Measurements from ENCODE around the gene TSSC4. TPM values are rescaled to one million over a fixed set of nuclear protein-coding genes. Genes with fewer than 3 reads are reported as not detected.
"Not testable (repeated sequence)": the region's sequence is repeated elsewhere in the genome, so short reads cannot be mapped to it uniquely, and the experiment has no call there.

The TSSC4 gene
- total RNA-seq, 1 donor from 2014 or later, result 70.0 TPM

DNA sequence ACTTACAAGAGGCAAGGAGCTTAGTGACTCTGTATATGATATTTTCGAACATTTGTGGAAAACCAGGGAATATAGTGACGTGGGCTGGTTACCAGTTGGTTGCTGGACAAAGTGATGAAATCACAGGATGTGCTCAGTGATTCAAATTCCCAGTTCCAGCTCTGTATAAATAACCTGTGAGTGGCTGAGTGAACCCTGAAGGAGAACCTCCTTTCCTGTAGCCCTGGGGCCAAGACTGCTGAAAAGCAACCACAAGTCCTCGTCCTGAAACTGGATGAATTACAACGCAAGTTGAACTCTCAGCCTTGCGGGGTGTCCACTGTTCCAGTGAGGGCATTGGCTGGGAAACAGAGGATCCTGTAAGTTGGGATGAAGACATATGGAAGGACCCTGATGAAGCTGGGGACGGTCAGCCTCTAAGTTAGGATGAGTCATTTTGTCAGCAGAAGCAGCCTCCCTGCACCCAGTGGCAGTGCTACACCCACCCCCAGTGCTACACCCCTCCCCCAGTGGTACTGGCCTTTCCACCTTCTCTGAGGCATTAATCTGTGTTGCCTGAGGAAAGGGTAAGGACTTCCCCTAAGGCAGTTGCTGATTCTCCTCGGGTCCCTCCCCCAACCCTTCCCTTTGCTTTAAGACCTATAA lies 45.4 kb upstream of the TSSC4 start:
- Histone ChIP-seq H3K4me1 (ENCODE audit: insufficient read depth, low read length) (no peaks in the 10 kb centered on the region), H3K27ac (ENCODE audit: low read depth, low read length) (no peak overlapping the region), H3K4me2 (ENCODE audit: low read length) (no peak overlapping the region), H3K9me3 (ENCODE audit: insufficient read depth, low read depth, low read length) (no peaks in the 10 kb centered on the region), H3K4me3 (ENCODE audit: insufficient read depth, low read depth, low read length) (no peak overlapping the region), H3K9ac (ENCODE audit: low read length) (no peak overlapping the region), H2AFZ (ENCODE audit: low read depth, low read length) (no peak overlapping the region), H4K20me1 (ENCODE audit: insufficient read depth, low read length) (no peaks in the 10 kb centered on the region), H3K36me3 (ENCODE audit: insufficient read depth, low read length) (no peaks in the 10 kb centered on the region), H3K27me3 (ENCODE audit: insufficient read depth, low read length) (peaks cover under 1% of the 10 kb centered on the region), H3K79me2 (ENCODE audit: insufficient read depth, low read length) (no peaks in the 10 kb centered on the region)
- H3K27ac Mint-ChIP-seq (ENCODE audit: unreplicated experiment), result no peak overlapping the region
- FAIRE-seq (no peak), DNase-seq (ENCODE audit: low read depth) (no peak)
- peaks cover 22% of the 10 kb centered on the region for H3K9me3 Mint-ChIP-seq (ENCODE audit: unreplicated experiment)
- peaks cover 8% of the 10 kb centered on the region for H3K4me1 Mint-ChIP-seq (ENCODE audit: low read depth, unreplicated experiment)
- TF ChIP-seq EZH2 (IDR thresholded peaks at IDR 0.05; ENCODE audit: insufficient read depth, low read length), result no peak
- TF ChIP-seq, protein P1, sequence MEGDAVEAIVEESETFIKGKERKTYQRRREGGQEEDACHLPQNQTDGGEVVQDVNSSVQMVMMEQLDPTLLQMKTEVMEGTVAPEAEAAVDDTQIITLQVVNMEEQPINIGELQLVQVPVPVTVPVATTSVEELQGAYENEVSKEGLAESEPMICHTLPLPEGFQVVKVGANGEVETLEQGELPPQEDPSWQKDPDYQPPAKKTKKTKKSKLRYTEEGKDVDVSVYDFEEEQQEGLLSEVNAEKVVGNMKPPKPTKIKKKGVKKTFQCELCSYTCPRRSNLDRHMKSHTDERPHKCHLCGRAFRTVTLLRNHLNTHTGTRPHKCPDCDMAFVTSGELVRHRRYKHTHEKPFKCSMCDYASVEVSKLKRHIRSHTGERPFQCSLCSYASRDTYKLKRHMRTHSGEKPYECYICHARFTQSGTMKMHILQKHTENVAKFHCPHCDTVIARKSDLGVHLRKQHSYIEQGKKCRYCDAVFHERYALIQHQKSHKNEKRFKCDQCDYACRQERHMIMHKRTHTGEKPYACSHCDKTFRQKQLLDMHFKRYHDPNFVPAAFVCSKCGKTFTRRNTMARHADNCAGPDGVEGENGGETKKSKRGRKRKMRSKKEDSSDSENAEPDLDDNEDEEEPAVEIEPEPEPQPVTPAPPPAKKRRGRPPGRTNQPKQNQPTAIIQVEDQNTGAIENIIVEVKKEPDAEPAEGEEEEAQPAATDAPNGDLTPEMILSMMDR (IDR thresholded peaks at IDR 0.05; ENCODE audit: insufficient read depth, low read depth, low read length), result no peak
- no peak overlapping the region for H3K4me3 Mint-ChIP-seq (ENCODE audit: unreplicated experiment)
- H3K36me3 Mint-ChIP-seq (ENCODE audit: low read depth, unreplicated experiment), result peaks cover 2% of the 10 kb centered on the region
- H3K27me3 Mint-ChIP-seq (ENCODE audit: low read depth, unreplicated experiment), result peaks cover 27% of the 10 kb centered on the region

DNA sequence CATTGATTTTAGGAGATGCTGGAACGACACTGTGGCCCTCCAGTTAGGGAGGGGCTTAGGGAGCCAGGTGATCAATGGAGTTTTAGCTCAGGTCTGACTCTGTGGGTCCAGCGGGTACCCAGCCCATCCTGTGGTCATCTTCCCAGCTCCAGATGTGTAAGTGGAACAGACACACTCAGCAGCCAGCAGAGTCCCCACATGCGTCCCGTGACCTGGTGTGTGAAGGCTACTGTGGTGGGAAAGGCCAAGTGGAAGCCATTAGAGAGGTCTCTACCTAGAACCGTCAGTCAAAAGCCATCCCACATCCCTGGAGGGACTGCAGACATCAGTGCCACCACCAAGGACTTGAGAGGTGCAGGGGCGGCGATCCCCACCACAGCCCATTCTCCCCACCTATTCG lies 43.3 kb upstream of the TSSC4 start:
- H3K27me3 Mint-ChIP-seq (ENCODE audit: low read depth, unreplicated experiment), result peaks cover 23% of the 10 kb centered on the region
- no peaks in the 10 kb centered on the region for H3K36me3 ChIP-seq (ENCODE audit: insufficient read depth, low read length)
- DNase-seq (ENCODE audit: low read depth) (no peak), FAIRE-seq (no peak)
- H3K9ac ChIP-seq (ENCODE audit: low read length), result no peak overlapping the region
- no peak for TF ChIP-seq EZH2 (IDR thresholded peaks at IDR 0.05; ENCODE audit: insufficient read depth, low read length)
- TF ChIP-seq, protein P1 (IDR thresholded peaks at IDR 0.05; ENCODE audit: insufficient read depth, low read depth, low read length), result no peak
- H3K4me2 ChIP-seq (ENCODE audit: low read length), result no peak overlapping the region
- no peak overlapping the region for H3K4me3 Mint-ChIP-seq (ENCODE audit: unreplicated experiment)
- H2AFZ ChIP-seq (ENCODE audit: low read depth, low read length), result no peak overlapping the region
- no peak overlapping the region for H3K27ac Mint-ChIP-seq (ENCODE audit: unreplicated experiment)
- peaks cover 3% of the 10 kb centered on the region for H3K36me3 Mint-ChIP-seq (ENCODE audit: low read depth, unreplicated experiment)
- no peaks in the 10 kb centered on the region for H4K20me1 ChIP-seq (ENCODE audit: insufficient read depth, low read length)
- H3K27me3 ChIP-seq (ENCODE audit: insufficient read depth, low read length), result no peaks in the 10 kb centered on the region
- no peaks in the 10 kb centered on the region for H3K9me3 ChIP-seq (ENCODE audit: insufficient read depth, low read depth, low read length)
- H3K4me1 ChIP-seq (ENCODE audit: insufficient read depth, low read length), result no peaks in the 10 kb centered on the region
- no peak overlapping the region for H3K4me3 ChIP-seq (ENCODE audit: insufficient read depth, low read depth, low read length)
- no peaks in the 10 kb centered on the region for H3K79me2 ChIP-seq (ENCODE audit: insufficient read depth, low read length)
- H3K4me1 Mint-ChIP-seq (ENCODE audit: low read depth, unreplicated experiment), result peaks cover 8% of the 10 kb centered on the region
- no peak overlapping the region for H3K27ac ChIP-seq (ENCODE audit: low read depth, low read length)
- peaks cover 14% of the 10 kb centered on the region for H3K9me3 Mint-ChIP-seq (ENCODE audit: unreplicated experiment)

DNA sequence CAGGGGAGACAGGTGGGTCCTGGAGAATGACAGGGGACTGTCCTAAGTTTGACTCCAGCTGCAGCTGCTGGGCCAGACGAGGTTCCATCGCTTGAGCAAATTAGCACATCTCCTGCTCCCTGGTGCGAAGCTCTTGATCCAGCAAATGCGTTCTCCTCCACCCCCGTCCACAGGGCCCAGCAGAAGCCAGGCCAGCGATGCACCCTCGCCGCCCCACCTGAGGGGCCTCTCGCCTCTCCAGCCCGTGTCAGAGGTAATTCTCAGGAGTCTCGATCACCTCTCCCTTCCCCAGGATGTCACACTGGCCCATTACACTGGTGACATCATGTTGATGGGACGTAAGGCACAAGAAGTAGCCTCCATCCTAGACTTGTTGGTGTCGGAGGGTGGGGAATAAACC lies 42.9 kb upstream of the TSSC4 start:
- not testable (repeated sequence) for H3K9ac ChIP-seq (ENCODE audit: low read length); H3K36me3 Mint-ChIP-seq (ENCODE audit: low read depth, unreplicated experiment); H3K4me1 Mint-ChIP-seq (ENCODE audit: low read depth, unreplicated experiment); H3K9me3 ChIP-seq (ENCODE audit: insufficient read depth, low read depth, low read length); H3K4me2 ChIP-seq (ENCODE audit: low read length); H2AFZ ChIP-seq (ENCODE audit: low read depth, low read length); H3K27ac Mint-ChIP-seq (ENCODE audit: unreplicated experiment); H3K27ac ChIP-seq (ENCODE audit: low read depth, low read length); H3K4me3 ChIP-seq (ENCODE audit: insufficient read depth, low read depth, low read length); H3K4me1 ChIP-seq (ENCODE audit: insufficient read depth, low read length); H3K79me2 ChIP-seq (ENCODE audit: insufficient read depth, low read length); DNase-seq (ENCODE audit: low read depth); H4K20me1 ChIP-seq (ENCODE audit: insufficient read depth, low read length); H3K4me3 Mint-ChIP-seq (ENCODE audit: unreplicated experiment); H3K27me3 ChIP-seq (ENCODE audit: insufficient read depth, low read length); H3K36me3 ChIP-seq (ENCODE audit: insufficient read depth, low read length); FAIRE-seq
- peaks cover 11% of the 10 kb centered on the region for H3K9me3 Mint-ChIP-seq (ENCODE audit: unreplicated experiment)
- peaks cover 24% of the 10 kb centered on the region for H3K27me3 Mint-ChIP-seq (ENCODE audit: low read depth, unreplicated experiment)
